HG02884 (cell line): ENCODE results near the gene LPIN1.

Experiments
- ATAC-seq: cut with Tn5 transposase; IDR thresholded peaks from one replicate; pipeline ENCODE4 v1.9.1; 2021; ENCODE audit warnings: mild to moderate bottlenecking, moderate library complexity; ENCODE audit not compliant: unreplicated experiment

The LPIN1 gene, protein sequence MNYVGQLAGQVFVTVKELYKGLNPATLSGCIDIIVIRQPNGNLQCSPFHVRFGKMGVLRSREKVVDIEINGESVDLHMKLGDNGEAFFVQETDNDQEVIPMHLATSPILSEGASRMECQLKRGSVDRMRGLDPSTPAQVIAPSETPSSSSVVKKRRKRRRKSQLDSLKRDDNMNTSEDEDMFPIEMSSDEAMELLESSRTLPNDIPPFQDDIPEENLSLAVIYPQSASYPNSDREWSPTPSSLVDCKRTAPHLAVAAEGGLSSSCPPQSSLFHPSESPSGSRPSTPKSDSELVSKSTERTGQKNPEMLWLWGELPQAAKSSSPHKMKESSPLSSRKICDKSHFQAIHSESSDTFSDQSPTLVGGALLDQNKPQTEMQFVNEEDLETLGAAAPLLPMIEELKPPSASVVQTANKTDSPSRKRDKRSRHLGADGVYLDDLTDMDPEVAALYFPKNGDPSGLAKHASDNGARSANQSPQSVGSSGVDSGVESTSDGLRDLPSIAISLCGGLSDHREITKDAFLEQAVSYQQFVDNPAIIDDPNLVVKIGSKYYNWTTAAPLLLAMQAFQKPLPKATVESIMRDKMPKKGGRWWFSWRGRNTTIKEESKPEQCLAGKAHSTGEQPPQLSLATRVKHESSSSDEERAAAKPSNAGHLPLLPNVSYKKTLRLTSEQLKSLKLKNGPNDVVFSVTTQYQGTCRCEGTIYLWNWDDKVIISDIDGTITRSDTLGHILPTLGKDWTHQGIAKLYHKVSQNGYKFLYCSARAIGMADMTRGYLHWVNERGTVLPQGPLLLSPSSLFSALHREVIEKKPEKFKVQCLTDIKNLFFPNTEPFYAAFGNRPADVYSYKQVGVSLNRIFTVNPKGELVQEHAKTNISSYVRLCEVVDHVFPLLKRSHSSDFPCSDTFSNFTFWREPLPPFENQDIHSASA

DNA sequence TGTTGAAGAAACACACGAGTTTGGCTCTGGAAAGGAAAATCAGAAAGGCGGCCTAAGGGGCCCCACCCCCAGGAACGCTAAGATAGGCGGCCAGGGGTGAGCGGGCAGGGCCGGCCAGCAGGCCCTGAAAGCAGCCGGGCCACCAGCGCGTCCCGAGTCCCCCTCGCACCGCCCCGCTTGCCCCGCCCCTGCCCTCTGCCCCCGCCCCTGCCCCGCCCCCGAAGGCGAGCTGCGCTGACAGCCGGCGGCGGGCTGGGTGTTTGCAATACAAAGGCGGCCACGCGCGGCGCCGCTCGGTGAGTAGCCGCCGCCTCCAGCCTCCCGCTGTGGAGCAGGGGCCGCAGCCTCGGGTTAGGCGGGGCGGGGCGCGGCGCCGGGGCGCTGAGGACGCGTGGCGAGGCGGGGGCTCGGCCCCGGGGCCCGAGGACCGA lies at the start of gene LPIN1:
Gene LPIN1 (plus strand): TSS at position 257 of the 431 bp plus-strand sequence. CDS start 18,910 bp downstream, outside the sequence.
- peak; percentile 39 for ATAC-seq

DNA sequence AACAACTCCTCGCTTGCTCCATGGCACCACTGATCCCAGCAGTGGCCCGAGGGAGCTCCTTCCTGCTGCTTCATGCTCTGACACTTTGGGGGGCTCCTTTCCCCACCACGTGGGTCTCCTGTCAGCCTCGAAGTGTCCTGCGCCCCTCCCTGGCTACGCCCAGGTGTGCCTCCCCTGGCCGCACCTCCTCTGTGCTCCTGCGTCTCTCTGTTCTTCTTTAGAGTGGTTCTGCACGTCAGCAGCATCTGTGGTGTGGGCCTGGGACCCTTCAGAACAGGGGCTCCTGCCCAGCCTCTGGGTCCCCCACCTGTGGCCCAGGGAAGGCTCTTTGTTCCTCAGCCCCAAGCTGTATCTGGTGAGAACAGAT lies 49.7 kb upstream of the LPIN1 start:
- no peak for ATAC-seq

DNA sequence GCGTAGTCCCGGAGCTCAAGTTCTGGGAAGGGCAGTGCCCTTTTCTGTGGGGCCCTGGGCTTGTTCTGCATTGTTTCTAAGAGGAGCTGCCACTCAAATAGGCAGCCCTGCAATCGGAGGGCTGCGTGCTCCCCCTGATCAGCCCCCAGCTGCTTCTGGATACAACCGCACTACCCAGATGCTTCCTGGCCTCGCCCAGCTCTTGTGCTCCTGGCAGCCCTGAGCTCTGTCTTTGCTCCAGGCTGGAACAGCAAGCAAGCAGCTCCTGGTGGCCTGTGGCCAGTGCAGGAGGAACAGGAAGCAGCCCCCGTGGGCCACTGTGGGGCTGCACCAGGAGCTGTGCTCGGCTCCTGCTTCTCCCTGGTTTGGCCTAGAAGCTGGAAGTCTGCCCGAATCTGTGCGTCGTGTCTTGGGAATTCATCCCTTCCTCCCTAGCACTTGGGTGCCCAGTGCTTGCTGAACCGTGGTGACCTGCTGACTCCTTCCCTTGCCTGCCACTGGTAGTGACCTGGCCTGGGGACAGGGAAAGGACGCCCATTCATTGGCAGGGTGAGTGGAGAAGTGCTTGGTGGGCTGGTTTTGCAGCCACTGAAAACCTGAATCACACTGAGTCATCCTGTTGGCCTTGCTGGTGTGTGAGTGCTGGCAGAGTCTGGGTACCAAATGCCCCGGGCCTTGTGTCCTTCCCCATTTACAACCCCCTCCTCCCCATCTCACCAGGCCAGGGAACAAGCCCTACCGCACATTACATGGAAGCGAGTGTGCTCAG lies 49.1 kb upstream of the LPIN1 start:
- ATAC-seq: no peak

DNA sequence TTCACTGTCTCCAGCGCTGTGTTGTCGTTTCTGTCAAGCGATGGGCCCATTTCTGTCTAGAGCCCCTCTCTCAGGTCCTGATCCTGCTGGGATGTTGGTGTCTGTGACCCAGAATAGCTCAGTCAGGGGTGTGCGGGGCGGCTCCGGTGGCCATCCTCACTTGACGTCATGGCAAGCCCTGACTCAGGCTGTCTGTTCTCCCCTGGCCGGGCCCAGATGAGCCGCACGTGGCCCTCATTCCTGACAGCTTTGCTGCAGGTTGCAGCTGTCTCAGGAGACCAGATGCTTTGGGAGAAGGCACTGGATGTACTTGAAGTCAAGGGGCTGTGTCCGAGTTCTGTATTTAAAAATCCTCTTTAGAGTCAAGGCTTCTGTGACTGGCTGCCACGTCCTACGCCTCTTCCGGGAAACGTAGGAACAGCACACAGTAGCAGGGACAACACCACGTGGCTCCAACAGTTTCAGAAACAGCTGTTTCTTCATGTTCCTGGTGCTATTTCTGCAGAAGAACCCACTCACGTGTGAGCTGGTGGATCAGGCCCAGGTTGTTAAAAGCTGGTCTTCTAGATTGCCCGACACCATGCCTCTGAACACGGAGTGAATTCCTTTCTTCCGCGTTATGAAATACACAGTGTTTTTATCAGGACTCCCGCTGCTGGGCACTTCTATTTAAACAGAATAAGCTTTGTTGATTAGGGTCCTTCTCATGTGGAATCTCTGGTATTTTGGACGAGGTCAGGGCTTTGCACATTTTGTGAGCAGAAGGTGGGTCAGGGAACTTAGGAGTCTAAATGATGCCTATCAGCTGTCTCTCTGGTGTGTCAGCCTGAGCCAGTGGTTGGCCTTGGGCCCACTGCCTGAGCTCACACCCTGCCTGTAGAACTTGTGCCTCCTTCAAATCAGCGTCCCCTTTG lies 48.2 kb upstream of the LPIN1 start:
- ATAC-seq: no peak

DNA sequence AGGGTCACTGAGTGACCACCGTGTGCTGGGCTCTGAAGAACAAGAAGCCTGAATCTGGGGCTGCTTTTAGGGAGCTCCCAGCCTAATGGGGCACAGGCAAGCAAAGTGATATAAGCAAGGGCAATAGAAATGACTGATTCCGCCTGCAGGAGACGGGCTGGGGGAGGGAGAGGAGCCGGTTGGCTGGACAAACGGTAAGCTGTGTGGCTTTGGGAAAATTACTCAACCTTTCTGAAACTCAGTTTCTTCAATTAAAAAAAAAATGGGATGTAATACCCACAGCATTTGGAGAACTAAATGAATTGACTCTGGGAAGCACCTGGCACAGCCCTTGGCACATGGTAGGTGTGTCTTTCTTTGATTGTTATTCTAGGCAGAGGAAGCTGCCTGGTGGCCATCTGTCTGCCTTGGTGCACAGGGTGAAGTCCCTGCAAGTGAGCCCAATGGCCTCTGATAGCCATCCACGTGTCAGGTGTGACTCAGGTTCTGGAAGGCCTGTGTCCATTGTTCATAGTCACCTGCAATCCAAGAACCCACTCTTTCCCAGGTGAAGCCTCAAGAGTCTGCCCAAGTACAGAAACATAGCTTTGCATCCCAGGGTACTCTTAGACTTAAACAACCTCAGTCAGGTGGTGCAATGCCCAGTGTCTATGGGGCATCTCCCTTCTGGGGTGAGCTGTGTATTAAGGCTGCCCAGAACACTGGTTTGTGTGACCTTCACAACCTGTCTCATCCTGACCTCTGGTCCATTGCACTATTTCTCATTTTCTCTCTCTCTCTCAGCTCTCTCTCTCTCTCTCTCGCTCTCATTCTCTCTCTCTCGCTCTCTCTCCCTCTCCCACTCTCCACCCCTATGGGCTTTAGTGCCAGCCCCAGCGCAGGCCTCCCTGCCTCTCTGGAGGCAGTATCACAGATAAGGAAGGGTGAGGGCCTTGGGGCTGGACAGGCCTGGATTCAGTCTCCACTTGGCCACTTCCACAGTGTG lies 46.5 kb upstream of the LPIN1 start:
- no peak for ATAC-seq

DNA sequence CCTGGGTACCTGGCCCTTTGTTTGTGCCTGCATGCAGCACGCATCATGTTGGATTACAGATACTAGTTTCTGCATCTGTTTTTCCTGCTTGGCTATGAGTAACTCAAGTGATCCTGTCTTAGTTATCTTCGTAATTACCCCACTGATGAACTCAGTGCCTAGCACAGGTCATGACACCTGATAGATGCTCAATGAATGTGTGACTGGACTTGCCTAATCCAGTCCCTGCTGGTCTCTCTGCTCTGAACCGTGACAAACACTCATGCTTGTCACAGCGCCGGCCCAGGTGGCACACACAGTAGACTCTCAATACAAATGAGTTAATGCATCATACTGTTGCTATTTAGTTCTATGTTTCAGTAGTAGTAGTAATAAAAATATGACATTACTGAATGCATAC lies 45.2 kb upstream of the LPIN1 start:
- ATAC-seq: no peak

DNA sequence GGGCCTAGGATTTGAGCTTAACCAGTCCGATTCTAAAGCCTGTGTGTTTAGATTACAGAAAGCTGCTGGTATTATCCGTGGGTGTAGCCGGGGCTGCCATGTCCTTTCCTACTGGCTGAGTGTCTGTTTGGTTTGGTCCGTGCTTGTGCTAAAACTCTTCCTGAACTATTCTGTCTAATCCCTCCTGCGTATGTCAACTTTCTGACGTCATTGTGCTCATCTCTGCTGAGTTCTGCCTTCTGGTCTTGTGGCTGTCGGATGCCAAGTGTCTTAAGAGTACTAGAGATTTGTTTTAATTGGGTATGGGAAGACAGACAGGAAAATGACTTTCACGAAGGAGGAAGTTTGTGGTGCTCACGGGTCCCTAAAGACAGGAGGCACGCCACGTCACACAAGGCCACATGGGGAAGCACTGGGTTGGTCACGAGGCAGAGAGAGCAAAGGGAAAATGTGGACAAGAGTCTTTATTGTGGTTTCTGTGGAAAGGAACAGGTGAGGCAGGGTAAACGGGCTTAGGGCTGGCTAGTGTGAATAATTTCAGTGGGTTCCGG lies 44.6 kb upstream of the LPIN1 start:
- ATAC-seq: no peak

DNA sequence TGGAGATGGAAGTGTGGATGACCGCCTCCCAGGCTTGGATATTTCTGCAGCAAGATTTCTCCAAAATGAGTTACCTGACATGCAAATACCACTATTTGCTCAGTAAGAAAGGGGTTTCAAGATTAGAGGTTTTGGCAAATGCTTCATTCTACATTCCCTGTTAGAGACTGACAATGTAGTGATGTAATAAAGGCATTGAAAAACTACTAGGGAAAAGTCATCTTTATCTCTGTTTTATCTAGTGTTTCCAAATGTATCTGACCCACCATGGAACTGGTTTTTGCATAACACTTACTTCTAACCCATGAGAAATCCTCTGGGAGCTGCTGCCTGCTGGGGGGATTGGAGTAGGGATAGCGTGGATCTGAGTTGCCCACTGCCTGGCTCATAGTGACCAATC lies 43.5 kb upstream of the LPIN1 start:
- no peak for ATAC-seq

DNA sequence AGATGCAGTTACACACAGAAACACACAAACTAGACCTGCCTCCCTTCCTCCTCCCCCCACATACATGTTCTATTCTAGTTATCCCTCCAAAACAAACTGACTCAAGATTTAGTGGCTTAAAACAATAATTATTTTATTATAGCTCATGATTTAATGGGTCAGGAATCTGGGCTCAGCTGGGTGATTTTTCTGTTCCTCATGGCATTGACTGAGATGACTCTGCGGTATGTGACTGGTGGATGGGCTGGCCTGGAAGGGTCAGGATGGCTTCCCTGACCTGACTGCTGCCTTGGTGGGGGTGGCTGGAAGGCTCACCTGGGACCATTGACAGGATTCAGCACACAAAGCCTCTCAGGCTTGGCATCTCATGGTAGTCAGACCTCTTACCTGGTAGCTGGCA lies 42.7 kb upstream of the LPIN1 start:
- ATAC-seq: no peak

DNA sequence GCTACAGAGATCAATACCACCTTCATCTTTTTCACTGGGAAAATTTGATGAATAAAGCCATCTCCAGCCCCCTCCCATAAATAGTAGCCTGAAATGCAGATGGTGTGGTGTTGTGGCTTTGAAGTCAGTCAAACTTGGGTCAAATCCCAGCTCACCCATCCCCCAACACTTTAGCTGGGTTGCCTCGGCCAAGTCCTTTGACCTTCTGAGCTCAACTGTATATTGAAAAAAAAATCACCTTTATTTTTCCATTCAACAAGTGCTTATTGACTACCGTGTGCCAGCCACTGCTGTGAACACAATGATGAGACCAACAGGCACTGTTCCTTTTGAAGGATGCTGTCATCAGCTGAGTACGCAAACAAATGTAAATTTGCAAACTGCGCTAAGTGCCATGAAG lies 41.4 kb upstream of the LPIN1 start:
- ATAC-seq: no peak

DNA sequence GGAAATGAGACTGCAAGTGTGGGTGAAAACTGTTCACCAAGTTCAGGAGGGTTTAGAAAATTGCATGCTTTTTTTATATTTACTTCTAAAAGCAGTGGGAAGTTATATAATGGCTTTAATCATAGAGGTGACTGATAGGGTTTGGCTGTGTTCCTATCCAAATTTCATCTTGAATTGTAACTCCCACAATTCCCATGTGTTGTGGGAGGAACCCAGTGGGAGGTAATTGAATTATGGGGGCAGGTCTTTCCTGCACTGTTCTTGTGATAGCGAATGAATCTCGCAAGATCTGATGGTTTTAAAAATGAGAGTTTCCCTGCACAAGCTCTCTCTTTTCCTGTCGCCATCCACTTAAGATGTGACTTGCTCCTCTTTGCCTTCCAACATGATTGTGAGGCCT lies 40.7 kb upstream of the LPIN1 start:
- ATAC-seq: no peak

DNA sequence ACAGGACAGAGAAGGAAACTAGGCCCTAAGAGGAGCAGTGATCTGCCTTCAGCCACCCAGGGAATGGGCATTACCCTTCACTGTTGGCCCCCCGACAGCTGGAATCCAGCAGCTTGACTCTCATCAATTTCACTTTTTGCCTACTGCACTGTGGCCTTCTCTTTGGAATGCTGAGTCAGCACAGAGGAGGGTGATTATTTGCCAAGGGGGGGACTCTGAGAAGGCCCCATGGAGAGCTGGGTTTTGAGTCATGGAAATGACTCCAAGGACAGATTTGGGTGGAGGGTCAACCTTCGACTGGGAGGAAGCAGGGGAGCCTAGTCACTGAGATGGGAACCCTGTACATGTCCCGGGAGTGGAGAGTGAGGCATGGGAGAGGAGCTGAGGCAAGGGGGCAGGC lies 38.3 kb upstream of the LPIN1 start:
- no peak for ATAC-seq

DNA sequence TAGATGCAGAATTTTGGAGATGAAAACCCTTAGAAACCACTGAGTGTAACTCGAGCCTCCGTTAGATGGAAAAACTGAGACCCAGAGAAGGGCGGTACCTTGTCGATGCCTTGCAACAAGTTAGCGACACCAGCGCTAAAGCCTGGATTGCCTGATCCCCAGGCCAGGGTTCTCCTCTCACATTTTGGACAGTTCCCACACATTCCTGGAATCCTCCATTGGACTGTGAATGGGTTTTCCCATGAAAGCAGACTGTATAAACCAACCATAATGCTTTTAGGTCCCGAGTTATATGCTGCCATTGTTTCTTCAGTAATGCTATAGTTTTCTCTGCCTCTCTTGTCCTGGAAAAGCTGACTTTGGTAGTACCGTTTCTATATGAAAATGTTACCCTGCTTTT lies 37.1 kb upstream of the LPIN1 start:
- ATAC-seq: no peak

DNA sequence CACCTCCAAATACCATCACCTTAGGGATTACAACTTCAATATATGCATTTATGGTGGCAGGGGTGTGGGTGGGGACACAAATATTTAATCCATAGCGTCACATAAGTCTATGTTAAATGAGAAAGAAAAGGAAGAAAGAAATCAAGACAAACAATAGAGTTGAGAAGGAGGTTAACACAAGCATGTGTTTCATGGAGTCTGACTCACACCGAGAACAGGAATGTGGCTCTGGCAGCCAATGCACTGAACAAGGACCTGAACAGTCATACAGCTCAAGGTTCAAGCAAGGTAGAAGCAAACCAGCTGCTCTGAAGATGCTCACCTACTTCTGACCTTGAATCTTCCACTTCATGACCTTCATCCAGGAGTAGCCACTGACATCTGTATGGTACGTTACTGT lies 36.2 kb upstream of the LPIN1 start:
- no peak for ATAC-seq

DNA sequence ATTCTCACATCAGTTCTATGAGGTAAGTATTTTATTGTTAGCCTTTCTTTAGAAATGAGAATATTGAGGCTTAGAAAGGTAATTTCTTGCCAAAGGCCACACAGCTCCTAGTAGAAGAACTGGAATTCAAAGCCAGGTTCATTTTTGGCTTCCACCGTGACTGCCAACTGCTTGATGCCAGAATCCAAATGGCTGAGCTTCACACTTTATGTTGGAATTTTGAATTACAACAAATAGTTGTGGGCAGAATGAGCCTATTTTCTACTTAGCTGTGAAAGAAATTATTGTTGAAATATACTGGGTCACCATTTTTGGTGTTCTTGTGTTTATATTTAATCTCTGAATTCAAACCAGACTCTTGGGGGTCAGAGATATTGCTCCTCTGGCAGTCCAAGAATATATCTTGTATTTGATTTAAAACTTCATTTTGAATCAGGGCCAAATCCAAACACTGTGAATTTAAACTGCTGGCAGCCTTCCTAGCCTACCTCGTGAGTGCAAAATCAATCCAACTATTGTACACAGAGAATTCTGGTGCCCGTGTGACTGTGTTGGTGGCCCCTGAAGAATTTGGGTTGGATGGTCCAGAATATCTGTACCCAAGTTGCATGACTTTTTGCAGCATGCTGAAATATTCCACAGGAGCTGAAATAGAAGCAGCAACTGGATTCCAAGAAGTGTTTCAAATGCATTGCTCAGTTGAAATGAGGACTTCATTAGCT lies 35.6 kb upstream of the LPIN1 start:
- ATAC-seq: no peak

DNA sequence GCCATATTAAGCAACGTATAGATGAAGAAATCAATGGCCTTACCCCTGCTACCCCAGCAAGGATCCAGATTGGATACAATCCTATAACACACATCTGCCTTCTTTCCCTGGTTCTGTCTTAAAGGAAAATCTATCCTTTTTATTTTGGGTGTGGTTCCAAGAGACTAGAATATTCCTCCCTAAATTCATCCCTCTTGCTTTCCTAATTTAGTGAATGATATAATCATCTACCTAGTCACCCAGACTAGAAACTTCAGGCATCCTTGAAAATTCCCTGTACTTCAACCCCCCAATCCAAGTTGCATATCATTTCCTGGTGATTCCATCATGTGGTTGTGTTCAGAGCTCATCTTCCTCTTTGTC lies 35.1 kb upstream of the LPIN1 start:
- ATAC-seq: no peak

DNA sequence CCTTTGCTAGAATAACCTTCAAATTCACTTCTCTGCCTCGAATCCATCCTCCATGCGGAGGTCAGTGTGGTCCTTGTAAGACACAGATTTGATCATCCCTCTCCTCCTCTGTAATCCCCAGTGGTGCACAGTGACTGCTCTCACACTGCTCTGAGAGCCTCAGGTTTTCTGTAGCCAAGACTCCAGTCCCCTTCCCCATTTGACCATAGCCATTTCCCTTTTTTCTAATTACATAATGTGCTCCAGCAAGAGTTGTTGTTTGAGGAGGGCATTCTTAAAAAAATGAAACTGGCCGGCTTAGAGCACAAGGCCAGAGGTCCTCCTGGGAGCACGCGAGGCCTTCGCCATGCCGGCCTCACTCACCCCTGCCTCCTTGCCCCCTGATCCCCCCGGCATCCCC lies 34.7 kb upstream of the LPIN1 start:
- no peak for ATAC-seq

DNA sequence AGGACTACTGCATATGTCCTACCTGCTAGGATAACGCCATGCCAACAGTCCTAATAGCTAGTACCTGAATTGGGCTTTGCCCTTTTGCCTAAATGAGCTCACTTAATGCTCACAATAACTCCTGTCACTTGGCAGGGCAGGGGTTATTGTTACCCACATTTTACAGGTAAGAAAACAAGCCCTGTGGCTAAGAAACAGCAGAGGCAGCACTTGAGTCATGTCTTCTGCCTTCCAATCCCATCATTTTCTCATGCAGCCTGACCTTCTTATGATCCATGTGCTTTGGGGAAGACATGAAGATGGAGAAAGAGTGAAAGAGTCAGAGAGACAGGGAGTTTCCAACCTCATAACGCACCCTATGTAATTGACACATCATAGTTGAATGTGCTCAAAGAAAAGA lies 33.6 kb upstream of the LPIN1 start:
- ATAC-seq: no peak
